ENCODE data around the gene TACC2.

TACC2 gene

DNA sequence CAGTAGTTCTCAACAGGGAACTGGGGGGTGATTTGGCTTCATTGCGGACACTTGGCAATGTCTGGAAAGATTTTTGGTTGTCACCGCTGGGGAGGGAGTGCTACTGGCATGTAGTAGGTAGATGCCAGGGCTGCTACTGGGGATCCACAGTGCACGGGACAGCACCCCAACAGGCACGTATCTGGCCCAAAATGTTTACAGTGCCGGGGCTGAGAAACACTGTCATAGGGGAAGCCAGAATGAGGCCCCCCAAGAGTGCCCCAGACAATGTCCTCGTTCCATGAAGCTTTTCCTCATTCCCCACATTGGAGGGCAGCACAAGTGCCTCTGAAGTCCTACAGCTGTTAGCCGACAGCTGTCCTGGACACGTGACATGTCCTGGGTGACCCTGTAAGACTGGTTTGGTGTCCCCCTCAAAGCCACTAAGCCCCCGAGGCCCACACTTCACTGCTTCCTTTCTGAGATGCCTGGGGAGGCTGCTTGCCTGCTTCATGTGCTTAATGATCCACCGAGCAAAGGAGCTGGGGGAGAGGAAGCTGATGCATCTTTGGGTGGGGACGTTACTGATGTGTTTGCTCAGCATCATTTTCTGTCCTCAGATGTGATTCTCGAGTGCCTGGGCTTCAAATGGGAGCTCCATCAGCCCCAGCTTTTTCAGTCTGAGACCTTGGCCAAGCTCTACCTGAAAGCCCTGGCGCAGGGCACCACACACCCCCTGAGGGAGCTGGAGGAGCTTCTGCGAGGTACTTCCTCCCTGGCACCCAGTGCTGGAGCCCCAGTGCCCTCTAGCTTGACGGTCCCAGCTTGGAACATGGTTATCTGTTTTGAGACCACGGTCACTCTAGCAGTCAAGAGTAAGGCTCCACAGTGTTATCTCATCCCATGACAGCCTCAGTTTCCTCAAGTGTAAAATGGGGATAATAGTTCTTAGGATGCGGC is 296.8 kb downstream of the TACC2 start:
- DNase-seq = no peak

DNA sequence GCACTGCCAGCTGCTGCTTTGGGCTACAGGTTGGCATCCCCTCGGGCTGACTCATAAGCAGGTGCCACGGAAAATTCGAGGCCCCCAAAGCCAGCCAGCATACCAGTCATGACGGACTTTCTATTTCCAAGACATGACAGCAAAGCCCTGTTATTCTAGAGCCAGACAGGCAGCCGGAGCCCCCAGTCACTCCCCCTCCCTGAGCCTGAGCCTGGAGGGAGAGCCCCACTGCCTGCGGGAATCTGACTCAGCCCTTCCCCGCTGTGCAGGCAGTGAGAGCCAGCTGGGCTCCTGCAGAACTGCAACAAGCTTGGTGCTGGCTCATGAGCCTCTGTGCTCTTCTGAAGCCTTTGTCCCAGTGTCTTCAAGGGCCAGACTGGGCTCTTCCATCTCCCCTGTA is 297.9 kb downstream of the TACC2 start:
- no peak for DNase-seq

DNA sequence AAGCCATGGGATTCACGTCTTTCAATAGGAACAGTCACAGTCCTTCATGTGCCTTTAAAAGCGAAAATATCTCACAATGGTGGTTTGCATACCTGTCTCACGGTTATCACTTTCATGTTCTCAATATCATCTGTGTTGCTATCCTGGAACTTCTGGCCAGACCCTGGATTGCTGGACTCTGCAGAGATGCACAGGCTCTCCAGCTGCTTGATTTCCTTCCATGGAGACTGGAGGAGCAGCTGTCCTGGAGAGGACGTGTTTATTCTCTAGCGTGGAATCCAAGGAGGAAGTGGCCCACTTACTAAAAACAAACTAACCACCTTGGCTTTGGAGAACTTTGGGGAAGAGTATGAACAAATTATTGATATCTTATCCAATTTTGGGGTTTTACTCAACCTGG is 298.6 kb downstream of the TACC2 start:
- no peak for DNase-seq

DNA sequence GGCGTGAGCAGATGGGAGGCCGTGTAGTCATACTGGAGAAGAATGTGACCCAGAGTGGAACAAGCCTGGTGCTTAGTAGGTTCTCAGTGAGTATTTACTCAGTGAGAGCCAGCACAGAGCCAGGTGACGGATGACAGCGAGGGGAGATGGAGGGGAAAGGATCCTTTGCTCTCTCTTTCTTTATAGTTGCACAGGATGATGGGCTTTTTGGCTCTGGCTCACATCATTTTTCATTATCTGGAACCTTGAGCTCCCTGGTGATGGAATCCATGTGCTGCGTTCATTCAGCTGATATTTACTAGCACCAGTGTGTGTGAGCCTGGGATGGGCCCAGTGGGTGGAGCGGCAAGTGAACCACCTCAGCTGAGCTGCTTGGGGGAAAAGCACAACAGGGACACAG is 299.3 kb downstream of the TACC2 start:
- no peak for DNase-seq

DNA sequence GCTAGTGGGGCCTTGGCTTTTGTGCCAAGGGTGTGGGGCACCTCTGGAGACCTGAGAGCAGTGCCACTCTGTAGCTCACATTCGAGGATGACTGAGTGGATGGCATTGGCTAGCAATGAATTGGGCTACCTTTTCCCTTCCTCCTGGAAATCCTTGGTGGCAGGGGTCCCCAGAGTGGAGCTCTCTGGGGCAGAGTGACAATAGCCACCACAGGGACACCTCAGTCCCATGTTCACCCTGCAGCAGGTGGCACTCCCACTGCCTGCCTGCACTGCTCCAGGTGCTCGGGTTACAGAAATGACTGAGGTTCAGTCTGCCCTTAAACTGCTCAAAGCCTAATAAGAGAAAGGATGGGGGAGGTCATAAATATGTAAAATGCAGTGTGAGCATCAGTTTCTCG is 300.0 kb downstream of the TACC2 start:
- DNase-seq = no peak

DNA sequence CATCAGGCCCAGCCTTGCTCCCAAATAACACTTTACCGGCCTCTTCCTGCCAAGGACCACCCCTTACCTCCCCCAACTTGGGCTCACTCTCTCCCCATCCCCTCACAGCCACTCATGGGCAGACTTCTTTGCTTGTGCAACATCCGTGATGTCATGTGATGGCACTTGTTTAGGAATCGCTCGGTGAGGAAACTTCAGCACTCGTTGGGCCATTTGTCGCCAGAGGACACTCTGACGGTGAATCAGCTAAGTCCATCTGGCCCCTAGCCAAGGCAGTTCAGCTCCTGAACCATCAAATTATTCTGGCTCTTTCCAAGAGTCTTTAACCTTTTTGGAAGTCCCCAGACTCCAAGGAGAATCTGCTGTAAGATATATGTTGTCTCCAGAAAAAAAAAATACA is 301.4 kb downstream of the TACC2 start:
- DNase-seq = no peak

DNA sequence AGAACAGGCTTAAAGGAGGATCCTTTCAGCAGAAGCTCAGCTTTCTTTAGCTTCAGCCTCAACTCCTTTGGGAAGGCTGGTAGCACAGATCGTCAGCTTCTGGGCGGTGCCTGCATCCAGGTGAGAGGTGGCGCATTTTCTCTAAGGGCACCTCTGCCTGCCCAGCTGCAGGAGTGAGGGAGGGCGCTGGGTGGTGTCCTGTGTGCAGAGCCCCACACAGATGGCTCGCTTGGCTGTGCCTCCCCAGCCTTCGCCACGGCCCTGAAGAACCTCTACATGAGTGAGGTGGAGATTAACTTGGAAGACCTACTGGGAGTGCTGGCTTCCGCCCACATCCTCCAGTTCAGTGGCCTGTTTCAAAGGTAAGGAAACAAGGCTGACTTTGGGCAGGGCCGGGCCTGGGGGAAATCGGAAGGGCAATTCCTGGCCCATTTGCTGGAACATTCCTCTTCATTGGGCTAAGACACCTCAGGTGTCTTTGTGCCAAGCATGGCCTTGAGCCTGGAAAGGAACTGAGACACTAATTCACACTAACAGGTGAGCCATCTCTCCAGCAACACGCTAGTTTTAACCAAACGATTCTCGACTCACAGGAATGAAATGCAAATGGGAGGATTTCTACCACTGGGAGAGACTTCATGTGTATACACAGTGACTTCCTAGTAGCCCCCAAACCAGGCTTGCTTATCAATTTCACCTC is 302.0 kb downstream of the TACC2 start:
- no peak for DNase-seq

DNA sequence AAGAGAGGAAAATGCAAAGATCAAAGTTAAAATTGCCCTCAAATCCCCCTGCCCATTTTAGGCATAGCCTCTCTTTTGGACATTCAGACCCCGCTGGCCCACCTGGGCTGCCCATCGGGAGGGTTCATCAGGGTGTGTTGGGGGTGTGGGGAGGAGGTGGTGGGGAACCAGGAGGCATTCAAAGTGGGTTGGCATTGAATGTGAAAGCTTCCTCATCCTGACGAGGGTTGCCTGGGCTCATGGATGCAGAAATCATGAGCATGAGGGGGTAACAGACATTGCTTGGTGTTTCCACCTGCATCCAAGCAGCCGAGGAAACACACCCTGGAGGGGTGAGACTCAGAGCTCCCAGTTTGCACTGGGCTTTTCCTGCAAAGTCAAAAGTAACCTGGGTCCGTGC is 302.8 kb downstream of the TACC2 start:
- no peak for DNase-seq

DNA sequence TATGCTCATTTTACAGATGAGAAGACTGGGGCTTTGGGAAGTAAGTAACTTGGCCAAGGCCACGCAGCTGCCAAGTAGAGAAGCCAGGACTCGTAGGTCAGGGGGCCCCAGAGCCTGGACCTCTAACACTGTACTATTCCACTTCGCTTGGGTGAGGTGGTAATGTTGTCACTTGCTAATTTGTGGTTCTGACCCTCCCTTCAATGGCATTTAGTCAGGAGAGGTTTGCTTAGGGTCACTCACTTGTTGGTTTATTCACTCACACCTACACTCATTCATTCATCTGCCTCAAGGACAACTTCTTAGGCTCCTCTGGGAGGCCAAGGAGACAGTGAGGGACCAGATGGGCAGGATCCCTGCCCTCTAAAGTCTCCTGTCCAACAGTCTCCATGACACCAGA is 303.4 kb downstream of the TACC2 start:
- no peak for DNase-seq

DNA sequence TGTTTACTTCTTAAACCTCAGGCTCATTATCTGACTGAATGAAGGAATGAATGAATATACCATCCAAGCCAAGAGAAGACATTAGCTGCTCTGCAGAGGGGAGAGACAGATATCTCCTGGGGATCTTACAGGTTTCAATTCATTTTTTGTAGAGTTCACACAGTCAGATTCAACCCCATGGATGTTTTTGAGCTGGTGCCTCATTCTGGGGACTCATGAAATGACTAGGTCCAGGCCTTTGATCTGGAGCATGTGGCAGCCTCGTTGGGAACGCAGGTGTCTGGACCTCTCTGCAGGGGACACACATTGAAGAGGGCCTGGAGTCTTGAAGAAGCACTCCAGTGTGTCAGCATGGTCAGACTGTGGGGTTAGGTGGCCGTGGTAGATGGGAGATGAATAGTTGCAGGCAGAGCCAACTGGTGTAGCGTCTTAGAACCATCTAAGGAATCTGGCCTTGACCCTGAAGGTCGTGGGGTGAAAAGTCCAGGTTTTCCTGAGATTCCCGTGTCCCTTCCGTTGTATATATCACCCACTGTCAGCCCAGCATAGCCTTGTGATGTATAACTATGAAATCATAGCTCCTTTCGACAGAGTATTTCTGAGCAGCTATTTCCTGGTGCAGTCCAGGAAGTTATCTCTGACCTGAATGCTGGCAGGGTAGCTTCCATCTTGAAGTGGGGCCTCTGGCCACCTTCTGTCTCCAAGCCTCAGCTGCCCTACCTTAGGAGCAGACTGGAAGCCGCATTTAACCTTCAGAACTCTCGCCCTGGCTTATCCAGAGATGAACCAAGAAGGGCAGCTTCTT is 304.4 kb downstream of the TACC2 start:
- DNase-seq = no peak

DNA sequence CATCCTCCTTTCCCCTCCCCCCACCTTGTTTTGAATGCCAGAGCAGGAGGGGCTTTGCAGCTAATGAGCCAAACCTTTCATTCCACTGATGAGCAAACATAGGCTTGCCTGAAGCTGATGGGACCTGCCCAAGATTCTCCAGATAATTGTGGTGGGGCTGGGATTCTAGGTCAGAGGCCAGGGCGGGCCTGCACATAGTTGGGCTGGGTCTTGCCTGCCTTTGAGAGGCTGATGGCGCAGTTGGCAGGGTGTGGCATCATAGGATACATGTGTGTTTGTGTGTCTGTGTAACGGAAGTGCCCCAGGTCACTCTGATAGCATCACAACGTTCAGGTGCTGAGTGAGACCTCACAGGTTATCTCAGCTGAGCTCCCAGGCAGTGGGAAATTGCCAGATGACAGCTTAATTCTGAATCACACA is 305.0 kb downstream of the TACC2 start:
- no peak for DNase-seq

DNA sequence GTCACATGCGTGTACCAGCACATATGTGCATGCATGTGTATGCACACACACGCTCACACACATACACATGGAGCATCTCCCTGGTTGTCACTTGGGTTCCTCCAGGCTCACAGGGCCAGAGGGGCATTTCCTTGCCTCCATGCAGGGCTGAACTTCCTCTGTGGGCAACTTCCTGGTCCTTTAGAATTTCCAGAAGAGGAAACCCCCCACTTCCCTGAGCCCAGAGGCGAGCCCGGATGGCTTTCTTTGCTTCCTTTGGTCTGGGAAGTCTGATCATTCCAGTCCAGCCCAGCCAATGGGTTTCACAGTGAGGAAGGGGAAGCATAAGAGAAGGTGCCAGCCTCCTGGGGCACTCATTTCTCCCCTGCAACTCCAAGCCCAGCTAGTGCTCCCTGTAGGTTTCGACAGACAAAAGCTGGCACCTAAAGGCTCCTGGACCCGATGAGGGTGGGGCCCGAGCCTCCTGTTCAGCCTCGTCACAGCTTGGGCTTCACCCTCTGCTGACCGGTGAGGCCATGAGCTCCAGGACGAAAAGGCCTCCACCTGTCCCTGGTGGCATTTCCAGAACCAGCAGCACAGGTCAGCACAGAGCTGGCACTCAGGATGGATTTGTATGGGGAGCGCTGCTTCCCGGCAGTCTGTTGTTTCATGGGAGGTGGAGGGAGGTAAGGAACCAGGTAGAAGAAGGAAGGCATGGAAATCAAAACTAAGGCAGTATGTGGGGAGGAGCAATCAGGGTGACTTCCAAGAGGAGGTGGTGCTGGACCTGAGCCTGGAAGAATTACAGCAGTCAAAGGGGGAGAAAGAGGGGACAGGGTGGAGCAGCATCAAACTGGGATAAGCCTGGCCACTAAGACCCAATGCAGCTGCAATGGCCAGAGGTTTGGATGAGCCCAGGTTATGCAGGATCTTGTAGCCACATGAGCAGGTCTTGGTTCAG is 305.8 kb downstream of the TACC2 start:
- no peak for DNase-seq

DNA sequence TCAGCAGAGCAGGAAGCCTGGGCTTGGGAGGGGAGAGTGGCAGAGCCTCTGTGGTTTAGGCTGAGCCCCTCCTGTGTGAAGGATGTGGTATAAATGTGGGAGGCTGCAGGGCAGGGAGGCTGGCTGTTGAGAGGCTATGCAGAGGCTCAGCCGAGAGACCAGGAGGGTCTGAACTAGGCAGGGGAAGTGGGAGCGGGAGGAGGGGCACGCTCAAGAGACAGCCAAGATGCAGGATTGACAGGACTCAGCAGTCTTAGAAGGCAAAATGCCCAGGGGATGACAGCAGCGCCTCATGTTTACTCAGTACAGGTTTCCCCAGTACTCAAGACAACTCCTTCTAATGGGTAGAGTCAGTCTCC is 306.5 kb downstream of the TACC2 start:
- no peak for DNase-seq

DNA sequence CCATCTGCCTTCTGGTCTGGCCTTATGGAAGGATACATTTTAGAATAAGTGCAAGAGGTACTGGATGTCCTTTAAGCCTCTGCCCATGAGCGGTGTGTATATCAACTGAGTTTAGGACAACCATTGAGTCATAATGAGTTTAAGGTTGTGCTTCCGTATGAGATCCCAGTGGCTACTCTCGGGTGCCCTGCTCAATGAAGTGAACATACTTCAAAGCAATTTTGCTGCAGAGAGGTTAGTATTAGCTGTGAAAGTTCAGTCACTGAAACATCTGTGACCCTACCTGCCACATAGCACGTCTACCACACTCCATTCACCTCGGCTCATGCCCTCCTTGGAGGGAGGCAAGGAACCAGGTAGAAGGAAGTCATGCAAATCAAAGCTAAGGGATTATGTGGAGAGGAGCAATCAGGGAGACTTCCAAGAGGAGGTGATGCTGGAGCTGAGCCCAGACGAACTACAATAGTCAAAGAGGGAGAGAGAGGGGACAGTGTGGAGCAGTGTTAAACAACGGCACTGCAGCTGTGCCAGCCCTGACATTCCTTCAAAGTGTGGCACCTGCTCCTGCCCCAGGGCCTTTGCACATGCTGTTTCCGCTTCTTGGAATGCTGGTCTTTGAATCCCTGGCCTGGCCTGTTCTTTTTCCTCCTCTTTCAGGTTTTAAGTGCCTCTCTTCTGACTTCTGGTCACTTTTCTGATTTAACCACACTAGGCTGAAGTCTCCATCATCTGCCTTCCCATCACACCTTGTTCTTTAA is 307.6 kb downstream of the TACC2 start:
- DNase-seq = no peak

DNA sequence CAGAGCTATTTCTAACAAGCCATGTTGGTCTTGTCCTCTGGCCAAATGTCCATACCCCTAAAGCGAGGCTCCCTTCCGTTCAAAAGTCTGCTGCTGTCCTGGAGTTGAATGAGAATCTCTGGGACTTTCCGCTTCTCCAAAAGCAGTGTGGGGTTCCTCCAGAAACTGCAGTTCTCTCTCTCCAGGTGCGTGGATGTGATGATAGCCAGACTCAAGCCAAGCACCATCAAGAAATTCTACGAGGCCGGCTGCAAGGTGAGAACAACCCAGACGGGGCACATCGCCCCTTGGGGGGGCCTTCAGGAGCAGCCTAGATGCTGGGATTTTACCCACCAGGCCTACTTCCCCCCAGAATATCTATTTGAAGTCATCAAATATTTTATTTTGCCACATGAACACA is 308.6 kb downstream of the TACC2 start:
- DNase-seq = no peak

DNA sequence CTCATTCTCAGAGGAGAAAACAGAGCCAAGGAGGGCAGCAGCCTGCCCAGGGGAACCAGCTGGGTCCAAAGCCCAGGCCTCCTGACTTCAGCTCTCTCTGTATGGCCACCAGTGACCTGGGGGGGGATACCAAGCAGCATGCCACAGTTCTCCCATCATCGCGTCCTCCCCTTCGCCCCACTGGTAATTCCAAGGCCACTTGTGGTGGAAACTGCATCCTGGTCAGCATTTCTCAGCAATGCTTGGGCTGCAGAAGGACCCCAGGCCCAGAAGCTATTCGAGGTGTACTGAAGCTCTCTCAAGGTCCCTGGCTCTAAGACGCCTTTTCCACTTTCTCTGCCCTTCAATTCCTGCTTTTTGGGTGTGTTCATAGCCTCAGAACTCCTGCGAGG is 309.2 kb downstream of the TACC2 start:
- no peak for DNase-seq

DNA sequence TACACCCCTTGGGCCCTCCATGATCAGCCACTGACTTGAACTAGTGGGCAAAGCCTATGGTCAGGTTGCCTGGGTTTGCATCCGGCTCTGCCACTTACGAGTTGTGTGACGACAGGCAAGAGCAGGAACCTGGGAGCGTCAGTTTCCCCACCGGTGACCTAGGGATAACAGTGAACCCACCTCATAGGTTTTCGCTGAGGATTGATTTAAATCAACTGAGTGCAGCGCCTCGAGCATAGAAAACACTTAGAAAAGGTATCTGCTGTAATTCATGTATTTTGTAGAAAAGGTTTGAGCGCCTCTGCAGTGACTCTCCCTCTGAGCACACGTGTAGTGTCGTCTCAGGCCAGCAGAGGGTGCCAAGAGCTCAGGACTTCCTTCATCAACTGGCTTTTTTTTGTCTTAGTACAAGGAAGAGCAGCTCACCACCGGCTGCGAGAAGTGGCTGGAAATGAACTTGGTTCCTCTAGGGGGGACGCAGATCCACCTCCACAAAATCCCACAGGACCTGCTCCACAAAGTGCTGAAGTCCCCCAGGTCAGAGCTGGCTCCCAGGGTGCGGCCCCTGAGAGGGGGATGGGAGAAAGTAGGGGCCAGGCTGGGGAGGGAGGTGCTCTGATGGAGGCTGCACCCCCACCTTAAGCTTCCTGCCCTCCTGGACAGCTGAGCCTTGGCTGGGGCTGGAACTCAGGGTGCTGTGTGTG is 309.8 kb downstream of the TACC2 start:
- peak in 3 of 4 experiments; percentile 10 to 50 (median 37) for DNase-seq

DNA sequence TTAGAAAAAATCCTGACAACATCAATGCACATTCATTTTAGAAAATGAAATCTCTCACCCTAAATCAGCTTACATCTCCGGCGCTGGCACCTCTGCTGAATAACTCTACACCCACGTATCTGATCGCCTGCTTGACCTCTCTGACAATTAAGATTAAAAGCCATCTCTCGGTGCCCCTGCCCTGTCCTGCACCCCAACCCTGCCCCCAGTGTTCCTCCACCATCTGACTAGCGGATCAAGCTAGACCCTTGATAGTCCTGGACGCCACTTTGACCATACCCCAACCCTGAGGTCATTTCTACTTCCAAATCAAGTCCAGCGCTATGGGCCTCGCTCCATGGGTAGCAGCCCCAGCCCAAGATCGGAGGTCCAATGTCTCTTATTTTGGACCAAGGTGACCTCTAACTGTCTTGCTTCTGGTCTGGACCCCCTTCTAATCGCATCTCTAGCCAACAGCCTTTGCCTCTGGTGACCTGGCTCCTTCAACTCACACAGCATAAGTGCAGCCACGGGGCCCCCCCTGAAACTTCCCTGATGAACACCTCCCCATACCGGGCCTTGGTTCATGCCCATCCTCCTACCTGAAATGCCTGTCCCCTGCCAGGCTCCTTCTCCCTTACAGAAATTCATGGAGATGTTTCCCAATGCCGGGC is 310.6 kb downstream of the TACC2 start:
- no peak for DNase-seq

DNA sequence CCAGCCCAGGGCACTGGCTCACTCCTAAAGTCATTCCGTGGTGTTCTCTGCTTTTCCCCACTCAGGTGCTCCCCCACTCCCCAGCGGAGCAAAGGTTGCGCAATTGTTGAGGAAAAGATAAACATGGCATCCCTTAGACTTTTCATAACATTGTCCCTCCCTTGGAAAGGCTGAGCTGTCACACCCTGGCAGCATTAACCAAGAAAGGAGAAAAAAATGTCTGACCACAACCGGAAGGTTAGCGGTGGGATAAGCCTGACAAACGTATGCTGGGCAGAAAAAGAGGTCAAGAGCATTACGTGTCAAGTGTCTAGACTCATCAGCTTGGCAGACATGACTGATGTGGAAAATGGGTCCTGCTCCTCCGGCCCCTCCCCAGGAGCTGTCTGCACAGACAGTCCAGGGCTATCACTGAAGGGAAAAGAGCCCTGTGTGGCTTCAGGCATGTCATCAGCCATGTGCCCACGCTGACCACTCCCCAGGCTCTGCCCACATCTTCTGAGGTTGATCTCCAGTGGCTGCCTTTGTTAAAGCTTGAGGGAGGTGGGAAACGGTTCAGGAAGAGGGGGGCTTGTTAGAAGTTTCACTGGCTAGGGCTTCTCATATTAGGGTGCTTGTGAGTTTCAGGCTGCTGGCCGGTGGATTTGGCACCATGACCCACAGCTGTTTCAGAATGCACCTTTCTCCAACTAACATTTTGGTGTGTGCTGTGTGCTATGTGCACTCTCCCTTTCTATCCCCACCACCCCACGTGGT is 312.3 kb downstream of the TACC2 start:
- DNase-seq = no peak

DNA sequence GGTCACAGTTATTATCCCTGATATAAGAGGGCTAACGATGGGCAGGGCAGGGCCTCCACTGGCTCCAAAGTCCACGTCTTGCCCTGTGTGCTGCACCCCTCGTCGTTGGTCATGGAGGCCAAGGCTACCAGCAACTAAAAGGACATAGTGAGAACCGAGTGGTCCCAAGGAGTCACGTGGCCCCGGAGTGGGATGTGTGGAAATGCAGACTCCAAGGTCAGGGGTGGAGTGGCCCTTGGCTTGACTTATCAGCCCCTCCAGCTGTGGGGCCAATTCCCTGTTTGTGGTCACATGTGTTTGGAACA is 312.8 kb downstream of the TACC2 start:
- no peak for DNase-seq

All from activated naive CD4-positive, alpha-beta T cell (primary cell).